Mammary epithelial cell (primary cell): ENCODE results near the gene EML4.

Experiments
- CTCF ChIP-seq, 2 donors: IDR thresholded peaks in 1 of 2; conservative IDR thresholded peaks in 1 of 2; 2 replicates each; pipeline ENCODE4 v1.5.1; 2011 to 2012; ENCODE audit warnings: inconsistent platforms in 2 of 2, low read length in 2 of 2, mild to moderate bottlenecking in 2 of 2, control low read depth in 1 of 2, low read depth in 1 of 2; ENCODE audit not compliant: insufficient read depth in 1 of 2; ENCODE audit errors: extremely low read depth in 1 of 2
- EZH2 ChIP-seq: IDR thresholded peaks from 2 replicates; pipeline ENCODE4 v1.6.1; 2012; ENCODE audit warnings: low read length, inconsistent platforms, borderline replicate concordance

- TF ChIP-seq CTCF (conservative IDR thresholded peaks at IDR 0.05 in 1 of 2, IDR thresholded peaks at IDR 0.05 in 1 of 2; ENCODE audit: extremely low read depth in 1 of 2, insufficient read depth in 1 of 2, low read depth in 1 of 2, low read length in 2 of 2) (no peak), EZH2 (no peak)
These were observed 21.0 kb downstream of the EML4 start for GRCh38 chr2:42190191-42190590.
